Caco-2 (cell line): ENCODE measurements around the gene FAM83B. TPM values are rescaled to one million over a fixed set of nuclear protein-coding genes. Genes with fewer than 3 reads are reported as not detected.

Experiments
- BruUV-seq: library from RNA; stranded (reverse); fragments of 400-500 nt; replicated peaks from 2 replicates; lab custom pipeline; 2021; lab: Mats Ljungman, UMichigan
- CTCF ChIA-PET: fragments of 300-600 bp; sonication (Branson Sonifier 250); formaldehyde crosslinking; loops from one replicate; lab custom pipeline; 2022; ENCODE audit warnings: antibody characterized with exemption; lab: Charles Lee
- POLR2A ChIA-PET: fragments of 300-600 bp; sonication (Branson Sonifier 250); formaldehyde crosslinking; loops from one replicate; lab custom pipeline; 2022; ENCODE audit warnings: antibody characterized with exemption; lab: Charles Lee
- DNase-seq, 2 experiments: peaks; one replicate each; pipeline versions ENCODE4 v3.0.0 to v3.0.0-alpha.2; 2020 to 2022
- H3K27me3 ChIP-seq: replicated peaks from 2 replicates; pipeline ENCODE4 v1.6.0; 2011; ENCODE audit warnings: low read length; ENCODE audit not compliant: control insufficient read depth, insufficient read depth
- H3K36me3 ChIP-seq: 2 replicates; pipeline ENCODE4 v1.5.1; 2011; ENCODE audit warnings: low read length; ENCODE audit not compliant: control insufficient read depth, insufficient read depth
- H3K4me1 ChIP-seq: fragments of 250-450 bp; sonication (Bioruptor Pico); 2 replicates; pipeline ENCODE4 v1.5.1; 2020; ENCODE audit warnings: mild to moderate bottlenecking
- H3K4me3 ChIP-seq: 2 replicates; pipeline ENCODE4 v1.5.1; 2011; ENCODE audit warnings: low read depth, mild to moderate bottlenecking, control low read depth, low read length
- H3K9me3 ChIP-seq: fragments of 250-450 bp; sonication (Bioruptor Pico); 2 replicates; pipeline ENCODE4 v1.5.1; 2020; ENCODE audit warnings: mild to moderate bottlenecking, moderate library complexity
- H3K27ac Mint-ChIP-seq: one replicate; pipeline ENCODE4 v1.8.0; 2022; ENCODE audit warnings: mixed read lengths; ENCODE audit not compliant: unreplicated experiment
- H3K27me3 Mint-ChIP-seq: one replicate; pipeline ENCODE4 v1.8.0; 2022; ENCODE audit warnings: mixed read lengths; ENCODE audit not compliant: insufficient read depth, unreplicated experiment
- H3K36me3 Mint-ChIP-seq: one replicate; pipeline ENCODE4 v1.8.0; 2022; ENCODE audit warnings: mild to moderate bottlenecking, mixed read lengths; ENCODE audit not compliant: insufficient read depth, unreplicated experiment
- H3K4me1 Mint-ChIP-seq: one replicate; pipeline ENCODE4 v1.8.0; 2022; ENCODE audit warnings: low read depth, mixed read lengths; ENCODE audit not compliant: unreplicated experiment
- H3K4me3 Mint-ChIP-seq: one replicate; pipeline ENCODE4 v1.8.0; 2022; ENCODE audit warnings: mild to moderate bottlenecking, moderate library complexity, mixed read lengths; ENCODE audit not compliant: unreplicated experiment
- H3K9me3 Mint-ChIP-seq: one replicate; pipeline ENCODE4 v1.8.0; 2022; ENCODE audit warnings: mixed read lengths; ENCODE audit not compliant: unreplicated experiment
- CTCF ChIP-seq, 2 experiments: fragments of 200-600 bp in 1 of 2; IDR thresholded peaks; 1 replicate in 1 of 2; 2 replicates in 1 of 2; pipeline versions ENCODE4 v1.5.1 to v1.8.0; 2011 to 2022; ENCODE audit warnings: antibody characterized with exemption in 1 of 2, control low read depth in 1 of 2, inconsistent platforms in 1 of 2, low read depth in 1 of 2, low read length in 1 of 2, mild to moderate bottlenecking in 1 of 2, moderate library complexity in 1 of 2; ENCODE audit not compliant: insufficient read depth in 1 of 2, severe bottlenecking in 1 of 2, unreplicated experiment in 1 of 2
- intact Hi-C: fragments of 100-400 bp; cut with micrococcal nuclease; formaldehyde crosslinking; loops from one replicate; pipeline ENCODE4 v1.10.0; 2022; ENCODE audit not compliant: unreplicated experiment
- total RNA-seq: library from RNA; stranded (reverse); gene quantifications from 2 replicates; pipeline ENCODE4 v1.2.3, GENCODE V29; 2022

Gene FAM83B
- total RNA-seq, 1 experiment from 2014 or later: 16.9 TPM

- no peak for DNase-seq
- TF ChIP-seq CTCF (IDR thresholded peaks at IDR 0.05; ENCODE audit: insufficient read depth in 1 of 2, low read depth in 1 of 2, low read length in 1 of 2, severe bottlenecking in 1 of 2, unreplicated experiment in 1 of 2): no peak
- H3K27me3 ChIP-seq: no peaks in the 10 kb centered on the region
- H3K36me3 ChIP-seq: no peaks in the 10 kb centered on the region
- H3K4me3 ChIP-seq: no peak overlapping the region
- Mint-ChIP-seq H3K4me3 (no peak overlapping the region), H3K27ac (no peak overlapping the region), H3K36me3 (peaks cover 6% of the 10 kb centered on the region), H3K9me3 (no peaks in the 10 kb centered on the region), H3K27me3 (no peaks in the 10 kb centered on the region), H3K4me1 (no peaks in the 10 kb centered on the region)
- H3K9me3 ChIP-seq: no peaks in the 10 kb centered on the region
- ChIA-PET POLR2A (no interaction called here), CTCF (no interaction called here)
- intact Hi-C loops: no loop called here
- no peaks in the 10 kb centered on the region for H3K4me1 ChIP-seq
- BruUV-seq: no TSS peak
Observed at GRCh38 chr6:54898767-54899166, 52.2 kb downstream of the FAM83B start.

- POLR2A ChIA-PET: no interaction called here
- no TSS peak for BruUV-seq
- intact Hi-C loops: no loop called here
Observed at GRCh38 chr6:54899442-54899841, 52.9 kb downstream of the FAM83B start.

GRCh38 chr6:54899986-54900385, 53.4 kb downstream of the FAM83B start:
- no peaks in the 10 kb centered on the region for H3K27me3 Mint-ChIP-seq
- DNase-seq: no peak
- H3K9me3 Mint-ChIP-seq: no peaks in the 10 kb centered on the region
- H3K27me3 ChIP-seq: no peaks in the 10 kb centered on the region
- H3K4me3 ChIP-seq: no peak overlapping the region
- H3K36me3 Mint-ChIP-seq: peaks cover 6% of the 10 kb centered on the region
- no peaks in the 10 kb centered on the region for H3K36me3 ChIP-seq
- intact Hi-C loops: no loop called here
- H3K9me3 ChIP-seq: no peaks in the 10 kb centered on the region
- no peaks in the 10 kb centered on the region for H3K4me1 Mint-ChIP-seq
- ChIA-PET POLR2A (no interaction called here), CTCF (no interaction called here)
- no peak overlapping the region for H3K4me3 Mint-ChIP-seq
- no peak overlapping the region for H3K27ac Mint-ChIP-seq
- TF ChIP-seq CTCF (IDR thresholded peaks at IDR 0.05; ENCODE audit: insufficient read depth in 1 of 2, low read depth in 1 of 2, low read length in 1 of 2, severe bottlenecking in 1 of 2, unreplicated experiment in 1 of 2): no peak
- BruUV-seq: no TSS peak
- H3K4me1 ChIP-seq: no peaks in the 10 kb centered on the region

More at GRCh38 chr6:54899442-54899841, 52.9 kb downstream of the FAM83B start:
- Mint-ChIP-seq H3K36me3 (peaks cover 6% of the 10 kb centered on the region), H3K27ac (no peak overlapping the region), H3K27me3 (no peaks in the 10 kb centered on the region), H3K9me3 (no peaks in the 10 kb centered on the region), H3K4me3 (no peak overlapping the region), H3K4me1 (no peaks in the 10 kb centered on the region)
- Histone ChIP-seq H3K36me3 (no peaks in the 10 kb centered on the region), H3K9me3 (no peaks in the 10 kb centered on the region), H3K4me1 (no peaks in the 10 kb centered on the region), H3K4me3 (no peak overlapping the region), H3K27me3 (no peaks in the 10 kb centered on the region)
- DNase-seq: no peak
- CTCF ChIA-PET: no interaction called here
- TF ChIP-seq CTCF (IDR thresholded peaks at IDR 0.05; ENCODE audit: insufficient read depth in 1 of 2, low read depth in 1 of 2, low read length in 1 of 2, severe bottlenecking in 1 of 2, unreplicated experiment in 1 of 2): no peak
